NOMO-1 treated with dmso at 0.1 percent for 144 hours (cell line): ENCODE data around the gene KIR2DL1.
"Not testable (repeated sequence)": the region's sequence is repeated elsewhere in the genome, so short reads cannot be mapped to it uniquely, and the experiment has no call there.

Source experiments
- DNase-seq: peaks from one replicate; lab custom pipeline; 2025; ENCODE audit not compliant: unreplicated experiment; lab: John Stamatoyannopoulos, UW

KIR2DL1 gene

DNA sequence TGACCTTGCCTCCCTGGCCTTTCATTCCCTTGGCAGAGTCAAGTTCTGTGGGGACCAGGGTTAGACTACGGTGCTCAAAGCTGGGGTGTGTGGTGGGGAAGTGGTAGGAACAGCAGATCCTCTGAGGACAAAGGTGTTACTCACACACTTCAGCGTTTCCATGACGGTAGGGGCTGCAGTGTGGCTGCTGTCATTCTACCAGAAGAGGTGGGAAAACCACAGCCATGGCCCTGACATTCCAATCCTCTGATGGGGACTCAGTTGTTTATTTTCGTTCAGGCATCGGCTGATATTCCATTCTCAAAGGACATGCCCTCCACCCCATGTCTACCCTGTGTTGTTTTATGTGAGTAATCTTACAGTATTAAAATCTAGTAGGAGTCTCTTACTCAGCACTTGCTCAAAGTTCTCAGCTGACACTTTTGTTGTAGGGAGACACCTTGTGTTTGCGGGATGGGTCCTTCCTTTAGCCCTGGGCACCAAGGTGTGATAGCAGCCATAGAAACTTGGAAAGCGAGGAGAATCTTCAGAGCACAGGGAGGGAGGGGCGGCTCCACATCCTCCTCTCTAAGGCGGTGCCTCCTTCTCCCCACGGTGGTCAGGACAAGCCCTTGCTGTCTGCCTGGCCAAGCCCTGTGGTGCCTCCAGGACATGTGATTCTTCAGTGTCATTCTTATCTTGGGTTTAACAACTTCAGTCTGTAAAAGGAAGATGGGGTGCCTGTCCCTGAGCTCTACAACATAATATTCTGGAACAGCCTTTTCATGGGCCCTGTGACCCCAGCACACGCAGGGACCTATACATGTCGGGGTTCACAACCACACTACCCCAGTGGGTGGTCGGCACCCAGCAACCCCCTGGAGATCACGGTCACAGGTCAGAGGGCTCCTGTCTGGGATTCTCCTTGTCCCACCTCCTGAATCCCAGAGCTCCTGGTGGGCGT, 1.7 kb downstream of the KIR2DL1 start:
- DNase-seq, result not testable (repeated sequence)

DNA sequence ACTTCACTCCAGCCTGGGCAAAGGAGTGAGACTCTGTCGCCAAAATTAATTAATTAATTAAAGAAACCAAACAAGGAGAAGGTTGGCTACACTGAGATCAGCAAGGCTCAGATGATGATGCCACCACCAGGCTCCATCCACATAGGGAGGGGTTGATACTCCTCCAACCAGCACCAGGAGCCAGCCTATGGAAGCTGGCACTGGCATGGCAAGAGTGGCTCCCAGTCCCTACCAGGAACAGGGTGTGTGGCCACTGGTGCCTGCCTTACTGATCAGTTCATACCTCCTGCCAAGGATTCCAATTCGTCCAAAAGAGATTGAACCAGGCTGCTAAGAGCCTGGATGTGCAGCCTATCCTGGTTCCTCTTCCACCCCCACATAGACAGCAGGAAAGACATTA, 3.1 kb downstream of the KIR2DL1 start:
- not testable (repeated sequence) for DNase-seq

DNA sequence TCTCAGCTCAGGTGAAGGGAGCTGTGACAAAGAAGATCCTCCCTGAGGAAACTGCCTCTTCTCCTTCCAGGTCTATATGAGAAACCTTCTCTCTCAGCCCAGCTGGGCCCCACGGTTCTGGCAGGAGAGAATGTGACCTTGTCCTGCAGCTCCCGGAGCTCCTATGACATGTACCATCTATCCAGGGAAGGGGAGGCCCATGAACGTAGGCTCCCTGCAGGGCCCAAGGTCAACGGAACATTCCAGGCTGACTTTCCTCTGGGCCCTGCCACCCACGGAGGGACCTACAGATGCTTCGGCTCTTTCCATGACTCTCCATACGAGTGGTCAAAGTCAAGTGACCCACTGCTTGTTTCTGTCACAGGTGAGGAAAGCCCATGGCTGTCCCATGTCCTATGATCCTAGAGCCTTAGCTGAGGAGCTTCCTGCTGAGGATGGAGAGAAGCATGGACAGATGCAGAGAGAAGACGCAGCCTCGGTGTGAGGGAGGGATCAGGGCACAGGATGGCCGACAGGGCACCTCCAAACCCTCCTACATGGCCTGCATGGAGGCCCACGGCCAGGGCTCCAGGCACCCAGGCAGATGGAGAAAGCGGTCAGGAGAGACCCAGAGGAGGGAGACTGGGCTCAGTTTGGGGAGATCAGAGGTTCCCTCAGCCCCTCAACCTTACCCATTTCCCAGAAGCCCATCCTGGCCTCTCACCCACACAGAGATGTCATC, 5.7 kb downstream of the KIR2DL1 start:
- DNase-seq, result not testable (repeated sequence)

DNA sequence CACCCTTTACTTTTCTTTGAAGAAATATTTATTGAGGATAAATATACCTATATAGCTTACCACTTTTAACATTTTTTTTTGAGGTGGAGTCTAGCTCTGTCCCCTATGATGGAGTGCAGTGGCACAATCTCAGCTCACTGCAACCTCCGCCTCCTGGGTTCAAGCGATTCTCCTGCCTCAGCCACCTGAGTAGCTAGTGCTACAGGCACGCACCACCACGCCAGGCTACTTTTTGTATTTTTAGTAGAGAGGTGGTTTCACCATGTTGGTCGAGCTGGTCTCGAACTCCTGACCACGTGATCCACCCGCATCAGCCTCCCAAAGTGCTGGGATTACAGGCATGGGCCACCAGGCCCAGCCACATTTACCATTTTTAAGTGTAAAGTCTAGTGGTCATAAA, 6.2 kb downstream of the KIR2DL1 start:
- DNase-seq, result not testable (repeated sequence)

DNA sequence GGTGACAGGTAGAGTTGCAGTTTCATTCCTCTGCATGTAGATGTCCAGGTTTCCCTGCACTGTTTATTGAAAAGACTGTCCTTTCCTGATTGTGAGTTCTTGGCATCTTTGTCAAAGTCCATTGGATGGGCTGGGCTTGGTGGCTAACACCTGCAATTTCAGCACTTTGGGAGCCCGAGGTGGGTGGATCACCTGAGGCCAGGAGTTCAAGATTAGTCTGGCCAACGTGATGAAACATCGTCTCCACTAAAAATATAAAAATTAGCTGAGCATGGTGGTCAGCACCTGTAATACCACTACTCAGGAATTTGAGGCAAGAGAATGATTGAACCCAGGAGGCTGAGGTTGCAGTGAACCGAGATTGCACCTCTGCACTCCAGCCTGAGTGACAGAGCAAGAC, 8.3 kb downstream of the KIR2DL1 start:
- DNase-seq, result not testable (repeated sequence)

DNA sequence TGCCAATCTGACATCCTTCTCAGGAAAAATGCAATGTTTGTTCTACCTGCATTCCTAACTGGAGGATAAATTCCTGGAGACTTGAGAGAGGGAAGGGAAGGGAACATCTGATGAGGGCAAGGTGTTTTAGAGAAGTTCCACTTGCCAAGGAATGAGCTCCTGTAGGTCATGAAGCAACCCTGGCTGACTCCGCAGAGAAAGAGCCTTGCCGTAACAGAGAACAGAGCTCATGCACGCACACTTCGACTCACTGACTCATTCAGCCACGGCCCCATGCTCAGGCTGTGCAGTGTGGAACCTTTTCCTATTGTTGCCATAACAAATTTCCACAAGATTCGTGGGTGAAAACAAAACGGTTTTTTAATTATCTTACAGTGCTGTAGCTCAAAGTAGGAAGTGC, 9.3 kb downstream of the KIR2DL1 start:
- DNase-seq, result not testable (repeated sequence)

DNA sequence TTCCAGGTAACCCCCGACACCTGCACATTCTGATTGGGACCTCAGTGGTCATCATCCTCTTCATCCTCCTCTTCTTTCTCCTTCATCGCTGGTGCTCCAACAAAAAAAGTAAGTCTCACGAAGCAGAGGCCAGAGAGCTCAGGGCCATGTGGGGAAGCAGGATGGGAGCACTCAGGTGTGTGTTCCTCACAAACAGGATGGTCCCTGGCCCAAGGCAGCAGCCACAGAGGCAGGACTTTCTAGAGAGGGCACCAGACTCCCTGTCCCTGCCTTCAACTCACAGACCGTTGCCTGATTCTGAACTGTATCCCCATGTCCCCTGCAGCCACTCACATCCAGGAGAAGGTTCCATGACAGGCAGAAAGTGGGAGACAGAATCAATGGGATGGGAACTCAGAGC, 13.3 kb downstream of the KIR2DL1 start:
- DNase-seq, result not testable (repeated sequence)

DNA sequence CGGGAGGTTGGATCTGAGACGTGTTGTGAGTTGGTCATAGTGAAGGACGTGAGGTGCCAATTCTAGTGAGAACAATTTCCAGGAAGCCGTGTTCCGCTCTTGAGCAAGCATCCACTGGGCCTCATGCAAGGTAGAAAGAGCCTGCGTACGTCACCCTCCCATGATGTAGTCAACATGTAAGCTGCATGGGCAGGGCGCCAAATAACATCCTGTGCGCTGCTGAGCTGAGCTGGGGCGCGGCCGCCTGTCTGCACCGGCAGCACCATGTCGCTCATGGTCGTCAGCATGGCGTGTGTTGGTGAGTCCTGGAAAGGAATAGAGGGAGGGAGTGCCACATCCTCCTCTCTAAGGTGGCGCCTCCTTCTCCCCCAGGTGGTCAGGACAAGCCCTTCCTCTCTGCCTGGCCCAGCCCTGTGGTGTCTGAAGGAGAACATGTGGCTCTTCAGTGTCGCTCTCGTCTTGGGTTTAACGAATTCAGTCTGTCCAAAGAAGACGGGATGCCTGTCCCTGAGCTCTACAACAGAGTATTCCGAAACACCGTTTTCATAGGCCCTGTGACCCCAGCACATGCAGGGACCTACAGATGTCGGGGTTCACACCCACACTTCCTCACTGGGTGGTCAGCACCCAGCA, 16.6 kb downstream of the KIR2DL1 start:
- DNase-seq, result not testable (repeated sequence)

DNA sequence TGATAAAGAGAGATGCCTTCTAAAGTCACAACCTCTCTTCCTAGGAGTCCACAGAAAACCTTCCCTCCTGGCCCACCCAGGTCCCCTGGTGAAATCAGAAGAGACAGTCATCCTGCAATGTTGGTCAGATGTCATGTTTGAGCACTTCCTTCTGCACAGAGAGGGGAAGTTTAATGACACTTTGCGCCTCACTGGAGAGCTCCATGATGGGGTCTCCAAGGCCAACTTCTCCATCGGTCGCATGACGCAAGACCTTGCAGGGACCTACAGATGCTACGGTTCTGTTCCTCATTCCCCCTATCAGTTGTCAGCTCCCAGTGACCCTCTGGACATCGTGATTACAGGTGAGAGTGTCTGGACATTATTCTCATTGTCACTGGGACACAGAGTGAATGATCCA, 18.6 kb downstream of the KIR2DL1 start:
- DNase-seq, result peak; percentile 26

DNA sequence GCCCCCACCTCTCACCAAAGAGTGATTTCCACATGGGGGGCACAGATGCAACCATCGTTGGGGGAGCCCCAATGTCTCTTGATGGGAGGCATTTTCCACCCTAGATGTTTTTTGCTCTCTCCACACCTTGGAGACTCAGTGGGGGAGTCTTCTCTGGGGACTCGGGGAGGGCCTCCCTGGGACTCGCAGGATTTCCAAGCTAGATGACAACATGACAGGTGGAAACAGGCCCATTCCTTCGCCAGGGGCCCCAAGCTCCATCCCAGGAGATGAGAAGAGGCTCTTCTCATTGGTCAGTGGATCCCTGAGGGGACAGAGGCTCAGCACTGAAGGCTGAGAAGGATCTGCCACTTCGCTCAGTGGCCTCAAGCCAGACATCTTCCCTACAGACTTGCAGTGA, 21.1 kb downstream of the KIR2DL1 start:
- DNase-seq, result no peak

DNA sequence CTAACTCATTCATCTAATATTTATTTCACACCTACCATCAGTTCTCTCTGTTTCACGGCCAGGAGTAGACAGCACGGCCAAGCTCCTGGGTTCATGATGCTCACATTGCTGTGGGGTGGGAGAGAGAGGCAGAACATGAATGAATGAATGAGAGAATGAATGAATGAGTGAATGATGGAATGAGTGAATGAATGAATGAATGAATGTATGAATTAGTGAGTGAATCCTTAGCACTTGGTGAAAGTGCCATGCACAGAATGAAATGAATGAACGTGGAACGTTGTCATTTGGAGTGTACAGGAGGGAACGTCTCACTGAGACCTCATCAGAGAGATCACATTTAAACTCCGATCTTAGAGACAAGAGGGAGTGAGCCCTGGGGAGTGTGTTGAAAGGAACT, 21.9 kb downstream of the KIR2DL1 start:
- DNase-seq, result no peak

DNA sequence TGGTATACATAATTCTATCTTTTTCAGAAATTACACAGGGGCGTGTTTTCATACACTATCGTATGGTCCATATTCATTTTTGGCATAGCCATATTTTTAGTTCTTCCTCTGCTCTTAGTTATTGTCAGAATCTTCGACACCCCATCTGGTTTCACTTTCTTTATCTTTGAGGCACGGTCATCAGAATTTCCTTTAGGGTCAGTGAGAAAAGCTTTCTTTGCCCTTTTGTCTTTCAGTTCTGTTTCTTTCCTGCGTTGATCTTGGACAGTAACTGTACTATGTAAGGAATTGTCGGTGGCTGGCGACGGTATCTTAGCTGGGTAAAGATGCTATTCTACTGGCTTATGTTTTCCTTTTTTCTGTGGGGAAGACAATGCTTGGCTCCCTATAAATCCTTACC, 23.2 kb downstream of the KIR2DL1 start:
- peak; percentile 10 for DNase-seq

DNA sequence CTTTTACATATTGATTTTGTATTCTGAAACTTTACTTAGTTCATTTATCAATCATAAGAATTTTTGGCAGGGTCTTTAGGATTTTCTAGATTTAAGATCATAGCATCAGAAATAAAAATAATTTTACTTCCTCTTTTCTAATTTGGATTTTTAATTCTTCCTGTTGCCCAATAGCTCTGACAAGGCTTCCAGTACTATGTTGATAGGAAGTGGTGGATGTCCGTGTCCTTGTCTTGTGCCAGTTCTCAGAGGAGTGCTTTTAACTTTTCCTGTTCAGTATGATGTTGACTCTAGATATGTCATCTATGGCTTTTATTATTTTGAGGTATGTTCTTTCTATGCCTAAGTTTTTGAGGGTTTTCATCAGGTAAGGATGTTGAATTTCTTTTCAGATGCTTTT, 26.2 kb downstream of the KIR2DL1 start:
- peak; percentile 79 for DNase-seq

DNA sequence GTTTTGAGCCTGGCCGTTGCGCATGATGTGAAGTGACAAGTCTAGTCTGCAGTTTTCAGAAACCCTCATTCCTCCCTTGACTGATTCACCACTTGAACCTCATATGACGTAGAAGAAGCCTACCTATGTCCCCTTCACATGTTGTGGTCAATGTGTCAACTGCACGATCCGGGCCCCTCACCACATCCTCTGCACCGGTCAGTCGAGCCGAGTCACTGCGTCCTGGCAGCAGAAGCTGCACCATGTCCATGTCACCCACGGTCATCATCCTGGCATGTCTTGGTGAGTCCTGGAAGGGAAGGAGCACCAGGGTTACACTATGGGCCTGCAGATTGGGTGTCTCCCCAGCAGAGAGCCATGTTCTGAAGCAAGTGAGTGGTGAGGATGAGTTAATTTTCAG, 33.8 kb downstream of the KIR2DL1 start, which contains the start of gene KIR2DL4:
KIR2DL4 (plus strand) TSS at position 201 of the 400 bp plus-strand sequence; CDS start at position 243, 42 bp downstream.
- no peak for DNase-seq

DNA sequence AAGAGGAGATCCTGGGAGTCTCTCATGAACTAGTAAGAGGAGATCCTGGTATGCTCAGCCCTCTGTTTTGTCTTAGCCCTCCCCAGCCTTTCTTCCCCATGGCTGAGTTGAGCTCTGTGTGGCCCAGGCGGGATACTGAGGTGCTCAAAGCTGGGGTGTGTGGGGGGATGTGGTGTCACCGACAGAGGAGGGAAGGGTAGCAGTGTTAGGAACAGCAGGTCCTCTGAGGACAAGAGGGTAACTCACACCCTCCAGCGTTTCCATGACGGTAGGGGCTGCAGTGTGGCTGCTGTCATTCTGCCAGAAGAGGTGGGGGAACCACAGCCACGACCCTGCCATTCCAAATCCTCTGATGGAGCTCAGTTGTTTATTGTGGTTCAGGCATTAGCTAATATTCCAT, 34.5 kb downstream of the KIR2DL1 start:
- no peak for DNase-seq

DNA sequence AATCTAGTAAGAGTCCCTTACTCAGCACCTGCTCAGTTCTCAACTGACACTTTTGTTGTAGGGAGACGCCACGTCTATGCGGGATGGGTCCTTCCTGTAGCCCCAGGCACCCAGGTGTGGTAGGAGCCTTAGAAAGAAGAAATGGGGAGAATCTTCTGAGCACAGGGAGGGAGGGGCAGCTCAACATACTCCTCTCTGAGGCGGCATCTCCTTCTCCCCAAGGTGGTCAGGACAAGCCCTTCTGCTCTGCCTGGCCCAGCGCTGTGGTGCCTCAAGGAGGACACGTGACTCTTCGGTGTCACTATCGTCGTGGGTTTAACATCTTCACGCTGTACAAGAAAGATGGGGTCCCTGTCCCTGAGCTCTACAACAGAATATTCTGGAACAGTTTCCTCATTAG, 35.0 kb downstream of the KIR2DL1 start:
- no peak for DNase-seq

DNA sequence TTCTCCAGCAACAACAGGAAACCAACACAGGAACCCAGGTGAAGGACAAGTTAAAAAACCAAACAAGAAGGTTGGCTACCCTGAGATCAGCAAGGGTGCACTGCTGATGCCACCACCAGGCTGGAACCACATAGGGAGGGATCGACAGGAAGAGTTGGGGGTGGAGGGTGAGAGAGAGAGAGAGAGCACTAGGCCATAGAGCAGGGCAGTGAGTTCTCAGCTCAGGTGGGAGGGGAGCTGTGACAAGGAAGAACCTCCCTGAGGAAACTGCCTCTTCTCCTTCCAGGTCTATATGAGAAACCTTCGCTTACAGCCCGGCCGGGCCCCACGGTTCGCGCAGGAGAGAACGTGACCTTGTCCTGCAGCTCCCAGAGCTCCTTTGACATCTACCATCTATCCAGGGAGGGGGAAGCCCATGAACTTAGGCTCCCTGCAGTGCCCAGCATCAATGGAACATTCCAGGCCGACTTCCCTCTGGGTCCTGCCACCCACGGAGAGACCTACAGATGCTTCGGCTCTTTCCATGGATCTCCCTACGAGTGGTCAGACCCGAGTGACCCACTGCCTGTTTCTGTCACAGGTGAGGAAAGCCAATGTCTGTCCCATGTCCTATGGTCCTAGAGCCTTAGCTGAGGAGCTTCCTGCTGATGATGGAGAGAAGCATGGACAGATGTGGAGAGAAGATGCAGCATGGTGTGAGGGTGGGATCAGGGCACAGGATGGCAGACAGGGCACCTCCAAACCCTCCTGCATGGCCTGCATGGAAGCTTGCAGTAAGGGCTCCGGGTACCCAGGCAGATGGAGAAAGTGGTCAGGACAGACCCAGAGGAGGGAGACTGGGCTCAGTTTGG, 36.3 kb downstream of the KIR2DL1 start:
- no peak for DNase-seq

DNA sequence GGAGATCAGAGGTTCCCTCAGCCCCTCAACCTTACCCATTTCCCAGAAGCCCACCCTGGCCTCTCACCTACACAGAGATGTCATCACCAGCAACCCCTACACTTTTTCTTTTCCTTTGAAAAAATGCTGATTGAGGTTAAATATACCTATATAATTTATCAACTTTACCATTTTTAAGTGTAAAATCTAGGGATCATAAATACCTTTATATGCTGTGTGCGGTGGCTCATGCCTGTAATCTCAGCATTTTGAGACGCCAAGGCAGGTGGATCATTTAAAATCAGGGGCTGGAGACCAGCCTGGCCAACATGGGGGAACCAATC, 36.9 kb downstream of the KIR2DL1 start:
- no peak for DNase-seq

DNA sequence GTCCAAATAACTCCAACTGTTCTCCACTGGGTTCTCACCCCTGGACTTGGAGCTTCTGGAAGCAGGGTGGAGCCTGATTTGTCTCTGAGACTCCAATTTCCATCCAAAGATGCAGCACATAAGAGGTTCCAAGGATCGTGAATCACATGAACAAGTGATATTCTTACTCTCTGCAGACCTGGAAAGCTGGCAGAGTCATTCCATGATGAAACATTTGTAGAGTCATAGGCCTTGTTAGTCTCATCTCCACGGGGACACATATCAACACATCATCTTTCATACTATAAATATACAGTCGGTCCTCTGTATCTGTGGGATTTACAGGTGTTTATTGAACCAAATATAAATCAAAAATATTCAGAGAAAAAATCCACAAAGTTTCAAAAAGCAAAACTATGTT, 45.0 kb downstream of the KIR2DL1 start:
- not testable (repeated sequence) for DNase-seq

DNA sequence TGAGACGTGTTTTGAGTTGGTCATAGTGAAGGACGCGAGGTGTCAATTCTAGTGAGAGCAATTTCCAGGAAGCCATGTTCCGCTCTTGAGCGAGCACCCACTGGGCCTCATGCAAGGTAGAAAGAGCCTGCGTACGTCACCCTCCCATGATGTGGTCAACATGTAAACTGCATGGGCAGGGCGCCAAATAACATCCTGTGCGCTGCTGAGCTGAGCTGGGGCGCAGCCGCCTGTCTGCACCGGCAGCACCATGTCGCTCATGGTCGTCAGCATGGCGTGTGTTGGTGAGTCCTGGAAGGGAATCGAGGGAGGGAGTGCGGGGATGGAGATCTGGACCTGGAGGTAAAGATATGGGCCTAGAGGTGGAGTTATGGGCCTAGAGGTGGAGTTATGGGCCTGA, 46.7 kb downstream of the KIR2DL1 start, which contains the start of gene KIR3DL1:
KIR3DL1 (plus strand) TSS at position 218 of the 400 bp plus-strand sequence.
- not testable (repeated sequence) for DNase-seq
